GM12891 (cell line): ENCODE measurements around the gene AMBRA1.

Experiments
- POLR2A ChIP-seq: IDR thresholded peaks from 2 replicates; pipeline ENCODE4 v1.6.1; 2011; ENCODE audit warnings: low read depth, low read length, control low read depth
- POLR2AphosphoS5 ChIP-seq: IDR thresholded peaks from 2 replicates; pipeline ENCODE4 v1.6.1; 2011; ENCODE audit warnings: low read depth, low read length, control low read depth
- SPI1 ChIP-seq: IDR thresholded peaks from 2 replicates; pipeline ENCODE4 v1.6.1; 2011; ENCODE audit warnings: low read depth, low read length, control low read depth
- TAF1 ChIP-seq: IDR thresholded peaks from 2 replicates; pipeline ENCODE4 v1.6.1; 2011; ENCODE audit warnings: low read depth, low read length, control low read depth

DNA sequence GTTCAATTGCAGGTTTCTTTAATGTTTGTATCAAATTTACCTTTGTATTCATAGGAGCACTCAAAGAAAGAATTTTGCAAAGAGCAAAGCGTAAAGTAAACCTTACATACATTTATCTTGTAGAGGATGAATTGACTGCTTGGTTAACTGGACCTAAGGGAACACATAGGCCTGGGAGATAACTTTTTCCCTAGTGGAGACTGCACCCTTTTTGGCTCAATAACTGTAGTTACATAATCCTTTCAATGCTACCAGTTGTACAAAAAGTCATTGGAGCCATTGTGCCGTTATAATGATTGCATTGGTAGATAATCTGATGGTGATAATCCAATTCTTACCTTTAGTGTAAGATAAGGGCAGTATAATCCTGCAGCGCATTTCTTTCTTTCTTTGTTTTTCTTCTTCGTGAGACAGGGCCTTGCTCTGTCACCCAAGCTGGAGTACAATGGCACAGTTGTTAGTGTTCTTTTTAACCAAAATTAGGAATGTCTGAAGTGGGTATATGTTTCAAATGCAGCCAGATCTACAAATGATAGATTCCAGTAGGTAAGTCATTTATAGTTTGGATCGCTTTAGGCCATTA lies 41.8 kb upstream of the AMBRA1 start:
- TF ChIP-seq POLR2A (no peak), POLR2AphosphoS5 (no peak), TAF1 (no peak), SPI1 (no peak)
